Activated B cell treated with CpG ODN at 0.5 μM for 24 hours (primary cell): ENCODE results near the gene PRKCE. TPM values are rescaled to one million over a fixed set of nuclear protein-coding genes. Genes with fewer than 3 reads are reported as not detected.

Experiments used
- ATAC-seq: fragments of 200-7000 bp; cut with Tn5 transposase; one replicate; pipeline ENCODE4 v1.10.0; 2021; ENCODE audit warnings: low read depth, mild to moderate bottlenecking, moderate library complexity
- CTCF ChIA-PET: fragments of 350-600 bp; sonication (Branson Sonifier 250); formaldehyde crosslinking; loops from one replicate; lab custom pipeline; 2021; ENCODE audit warnings: antibody characterized with exemption; lab: Charles Lee
- POLR2A ChIA-PET: fragments of 350-600 bp; sonication (Branson Sonifier 250); formaldehyde crosslinking; loops from one replicate; lab custom pipeline; 2021; ENCODE audit warnings: antibody characterized with exemption; lab: Charles Lee
- DNase-seq: peaks from one replicate; pipeline ENCODE4 v3.0.0; 2022
- H3K27ac Mint-ChIP-seq: one replicate; pipeline ENCODE4 v1.8.0; 2020; ENCODE audit warnings: mixed read lengths
- H3K27me3 Mint-ChIP-seq: one replicate; pipeline ENCODE4 v1.8.0; 2021; ENCODE audit warnings: mixed read lengths
- H3K36me3 Mint-ChIP-seq: one replicate; pipeline ENCODE4 v1.8.0; 2021; ENCODE audit warnings: low read depth, mixed read lengths
- H3K4me1 Mint-ChIP-seq: one replicate; pipeline ENCODE4 v1.8.0; 2021; ENCODE audit warnings: mixed read lengths
- H3K4me3 Mint-ChIP-seq: one replicate; pipeline ENCODE4 v1.8.0; 2020; ENCODE audit warnings: mild to moderate bottlenecking, mixed read lengths
- H3K9me3 Mint-ChIP-seq: one replicate; pipeline ENCODE4 v1.8.0; 2020; ENCODE audit warnings: mixed read lengths
- intact Hi-C: fragments of 100-400 bp; cut with micrococcal nuclease; formaldehyde crosslinking; loops from one replicate; pipeline ENCODE4 v1.15.1; 2024
- total RNA-seq: library from RNA; stranded (reverse); gene quantifications from 2 replicates; pipeline ENCODE4 v1.2.3, GENCODE V29; 2022
- TF ChIP-seq, protein P1 (sequence below): fragments of 200-600 bp; IDR thresholded peaks from one replicate; pipeline ENCODE4 v1.8.0; 2022; ENCODE audit warnings: antibody characterized with exemption, mild to moderate bottlenecking

The PRKCE gene
- total RNA-seq, 1 donor from 2014 or later, result 53.8 TPM

DNA sequence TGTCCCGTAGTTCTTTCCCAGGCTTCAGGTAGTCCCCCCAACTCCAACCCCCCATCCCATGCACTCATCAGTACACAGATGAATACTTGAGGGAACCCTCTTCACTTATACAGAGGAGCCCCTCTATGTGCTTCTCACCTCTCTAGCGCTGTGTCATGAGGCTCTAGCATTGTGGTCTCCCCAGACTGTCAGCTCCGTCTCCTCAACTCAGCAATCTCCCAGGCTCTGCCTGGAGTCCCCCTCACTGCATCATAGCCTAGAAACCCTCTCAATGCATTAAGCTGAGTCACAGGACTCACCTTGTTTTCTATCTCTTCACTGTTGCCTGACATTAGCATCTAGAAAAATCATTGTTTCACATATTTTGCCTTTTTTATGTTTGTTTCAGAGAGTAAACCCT, 20.2 kb upstream of the PRKCE start:
- TF ChIP-seq, protein P1, sequence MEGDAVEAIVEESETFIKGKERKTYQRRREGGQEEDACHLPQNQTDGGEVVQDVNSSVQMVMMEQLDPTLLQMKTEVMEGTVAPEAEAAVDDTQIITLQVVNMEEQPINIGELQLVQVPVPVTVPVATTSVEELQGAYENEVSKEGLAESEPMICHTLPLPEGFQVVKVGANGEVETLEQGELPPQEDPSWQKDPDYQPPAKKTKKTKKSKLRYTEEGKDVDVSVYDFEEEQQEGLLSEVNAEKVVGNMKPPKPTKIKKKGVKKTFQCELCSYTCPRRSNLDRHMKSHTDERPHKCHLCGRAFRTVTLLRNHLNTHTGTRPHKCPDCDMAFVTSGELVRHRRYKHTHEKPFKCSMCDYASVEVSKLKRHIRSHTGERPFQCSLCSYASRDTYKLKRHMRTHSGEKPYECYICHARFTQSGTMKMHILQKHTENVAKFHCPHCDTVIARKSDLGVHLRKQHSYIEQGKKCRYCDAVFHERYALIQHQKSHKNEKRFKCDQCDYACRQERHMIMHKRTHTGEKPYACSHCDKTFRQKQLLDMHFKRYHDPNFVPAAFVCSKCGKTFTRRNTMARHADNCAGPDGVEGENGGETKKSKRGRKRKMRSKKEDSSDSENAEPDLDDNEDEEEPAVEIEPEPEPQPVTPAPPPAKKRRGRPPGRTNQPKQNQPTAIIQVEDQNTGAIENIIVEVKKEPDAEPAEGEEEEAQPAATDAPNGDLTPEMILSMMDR, result no peak
- Mint-ChIP-seq H3K4me3 (no peak overlapping the region), H3K27me3 (peaks cover 33% of the 10 kb centered on the region), H3K27ac (no peak overlapping the region), H3K4me1 (no peaks in the 10 kb centered on the region), H3K9me3 (no peaks in the 10 kb centered on the region), H3K36me3 (no peaks in the 10 kb centered on the region)
- POLR2A ChIA-PET, result no interaction called here
- DNase-seq (no peak), ATAC-seq (no peak)
- intact Hi-C loops, result no loop called here
- CTCF ChIA-PET, result no interaction called here

DNA sequence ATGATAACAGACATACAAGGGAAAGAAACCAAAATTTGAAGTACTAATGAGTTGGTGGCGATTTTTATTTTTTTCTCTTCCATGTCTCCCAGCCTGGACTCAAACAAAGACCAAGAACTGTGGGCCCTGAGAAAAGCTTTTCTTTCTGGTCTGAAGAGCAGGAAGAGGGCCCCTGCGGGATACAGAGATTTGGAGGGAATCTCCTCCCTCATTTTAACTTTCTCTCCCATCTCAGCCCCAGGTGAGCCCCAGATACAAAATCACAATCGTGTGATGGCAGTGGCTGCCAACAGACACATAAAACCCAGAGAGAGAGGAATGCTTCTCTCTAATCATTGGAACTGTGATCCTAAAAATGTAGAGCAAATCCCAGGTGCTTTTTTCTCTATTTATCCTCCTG, 19.5 kb upstream of the PRKCE start:
- peaks cover 33% of the 10 kb centered on the region for H3K27me3 Mint-ChIP-seq

DNA sequence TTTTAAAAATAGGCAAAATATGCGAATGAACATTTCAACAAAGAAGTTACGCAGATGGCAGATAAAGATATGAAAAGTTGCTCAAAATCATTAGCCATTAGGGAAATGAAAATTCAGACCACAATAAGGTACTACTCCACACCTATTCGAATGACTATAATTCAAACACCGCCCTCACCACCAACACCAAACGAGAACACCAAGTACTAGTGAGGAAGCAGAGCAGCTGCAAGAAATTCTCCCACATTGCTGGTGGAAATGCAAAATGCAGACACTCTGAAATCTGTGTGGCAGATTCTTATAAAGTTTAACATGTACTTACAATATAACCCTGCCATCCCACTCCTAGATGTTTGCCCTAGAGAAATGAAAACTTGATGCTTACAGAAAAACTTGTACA, 17.3 kb upstream of the PRKCE start:
- POLR2A ChIA-PET, result no interaction called here
- ATAC-seq, result no peak
- TF ChIP-seq, protein P1, result no peak
- intact Hi-C loops, result no loop called here
- H3K27me3 Mint-ChIP-seq, result peaks cover 28% of the 10 kb centered on the region
- no peaks in the 10 kb centered on the region for H3K9me3 Mint-ChIP-seq
- H3K36me3 Mint-ChIP-seq, result no peaks in the 10 kb centered on the region
- H3K4me1 Mint-ChIP-seq, result no peaks in the 10 kb centered on the region
- CTCF ChIA-PET, result no interaction called here
- DNase-seq, result no peak
- H3K27ac Mint-ChIP-seq, result no peak overlapping the region
- H3K4me3 Mint-ChIP-seq, result no peak overlapping the region

More for the DNA sequence above, 19.5 kb upstream of the PRKCE start:
- CTCF ChIA-PET, result no interaction called here
- no peaks in the 10 kb centered on the region for H3K9me3 Mint-ChIP-seq
- no peaks in the 10 kb centered on the region for H3K4me1 Mint-ChIP-seq
- H3K27ac Mint-ChIP-seq, result no peak overlapping the region
- intact Hi-C loops, result no loop called here
- ATAC-seq, result no peak
- POLR2A ChIA-PET, result no interaction called here
- DNase-seq, result no peak
- no peak overlapping the region for H3K4me3 Mint-ChIP-seq
- no peaks in the 10 kb centered on the region for H3K36me3 Mint-ChIP-seq
- TF ChIP-seq, protein P1, result no peak

DNA sequence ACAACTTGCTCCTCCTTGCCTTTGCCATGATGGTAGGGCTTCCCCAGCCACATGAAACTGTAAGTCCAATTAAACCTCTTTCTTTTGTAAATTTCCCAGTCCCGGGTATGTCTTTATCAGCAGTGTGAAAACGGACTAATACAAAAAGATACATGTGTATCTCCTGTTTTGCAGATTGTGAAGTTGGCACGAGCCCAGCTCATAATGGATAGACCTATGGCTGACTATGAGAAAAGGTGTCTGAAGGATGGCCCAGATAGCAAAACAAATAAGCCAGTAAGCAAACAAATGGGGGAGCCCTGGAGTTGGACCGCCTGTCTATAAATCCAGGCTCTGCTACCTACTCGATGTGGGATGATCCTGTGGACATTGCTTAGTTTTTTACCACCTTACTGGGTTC, 15.5 kb upstream of the PRKCE start:
- H3K27ac Mint-ChIP-seq, result no peak overlapping the region
- intact Hi-C loops, result no loop called here
- H3K36me3 Mint-ChIP-seq, result no peaks in the 10 kb centered on the region
- peaks cover 19% of the 10 kb centered on the region for H3K27me3 Mint-ChIP-seq
- TF ChIP-seq, protein P1, result no peak
- ChIA-PET CTCF (no interaction called here), POLR2A (no interaction called here)
- H3K4me3 Mint-ChIP-seq, result no peak overlapping the region
- DNase-seq (no peak), ATAC-seq (no peak)
- no peaks in the 10 kb centered on the region for H3K4me1 Mint-ChIP-seq
- H3K9me3 Mint-ChIP-seq, result no peaks in the 10 kb centered on the region

DNA sequence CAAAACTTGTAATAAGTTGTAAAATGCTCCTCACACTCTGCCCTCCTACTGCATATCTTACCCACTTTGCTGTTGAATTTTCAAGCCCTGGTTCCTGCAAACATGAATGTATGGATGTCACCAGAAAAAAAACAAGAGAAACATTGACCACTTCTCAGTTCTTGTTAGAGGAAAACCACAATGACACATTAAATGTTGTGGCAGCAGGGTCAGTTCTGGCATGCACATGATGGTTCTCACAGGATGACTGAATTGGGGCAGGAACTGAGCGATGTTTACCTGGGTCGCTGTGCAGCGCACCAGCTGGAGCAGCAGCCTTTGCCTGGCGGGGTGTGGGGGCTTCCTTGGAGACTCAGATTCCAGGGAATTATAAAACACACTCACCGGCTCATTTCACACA, 14.0 kb upstream of the PRKCE start:
- CTCF ChIA-PET, result no interaction called here
- ATAC-seq (no peak), DNase-seq (no peak)
- intact Hi-C loops, result no loop called here
- H3K27me3 Mint-ChIP-seq, result peaks cover 10% of the 10 kb centered on the region
- POLR2A ChIA-PET, result no interaction called here
- H3K36me3 Mint-ChIP-seq, result no peaks in the 10 kb centered on the region
- TF ChIP-seq, protein P1, result no peak
- no peak overlapping the region for H3K27ac Mint-ChIP-seq
- H3K9me3 Mint-ChIP-seq, result no peaks in the 10 kb centered on the region
- H3K4me1 Mint-ChIP-seq, result no peaks in the 10 kb centered on the region
- no peak overlapping the region for H3K4me3 Mint-ChIP-seq
